Measurements from ENCODE around the gene AGAP1. TPM values are rescaled to one million over a fixed set of nuclear protein-coding genes. Genes with fewer than 3 reads are reported as not detected.

AGAP1 gene
- total RNA-seq, 1 experiment from 2014 or later = 25.8 TPM

DNA sequence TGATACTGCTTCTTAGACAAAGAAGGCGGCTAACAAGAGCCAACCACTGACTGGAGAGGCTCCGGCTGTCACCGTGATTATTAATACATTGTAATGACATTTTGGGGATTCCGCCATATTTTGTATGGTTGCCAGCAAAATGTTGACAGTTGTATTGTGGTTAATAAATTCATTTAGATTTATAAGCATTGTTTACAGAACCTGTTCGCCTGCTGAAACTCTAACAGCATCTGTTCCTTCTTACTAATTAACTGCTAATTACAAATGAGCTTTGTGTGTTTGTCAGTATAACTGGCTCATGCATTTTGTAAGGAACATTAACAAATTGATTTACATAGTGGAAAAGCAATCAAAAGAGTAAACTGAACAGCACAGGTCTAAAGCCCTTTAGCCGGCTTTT is 342.0 kb downstream of the AGAP1 start:
- no CpG with 5 or more reads among the region's 6 CpGs for WGBS (ENCODE audit: extremely low coverage, insufficient read length, low lambda C conversion rate)
- H3K4me3 Mint-ChIP-seq = no peak overlapping the region

More for the DNA sequence above, 342.0 kb downstream of the AGAP1 start:
- Mint-ChIP-seq H3K27me3 (ENCODE audit: low read depth) (no peaks in the 10 kb centered on the region), H3K27ac (no peak overlapping the region), H3K9me3 (no peaks in the 10 kb centered on the region), H3K36me3 (ENCODE audit: insufficient read depth in 1 of 3, low read depth in 3 of 3) (no peaks in the 10 kb centered on the region), H3K4me1 (peaks cover 11 to 20% of the 10 kb centered on the region in 2 experiments)
- no peak overlapping the region for H2AFZ ChIP-seq (ENCODE audit: low read length)
- H2AK5ac ChIP-seq (ENCODE audit: insufficient read length, low read length) = no peak overlapping the region
- H2BK5ac ChIP-seq (ENCODE audit: insufficient read length, low read length) = no peak overlapping the region
- H3K9ac ChIP-seq (ENCODE audit: extremely low read depth, insufficient read length, low read length) = no peak overlapping the region
- no peak overlapping the region for H2BK20ac ChIP-seq (ENCODE audit: low read depth, low read length, poor library complexity, severe bottlenecking)
- H3K4me1 ChIP-seq (ENCODE audit: insufficient read depth, low read length) = no peaks in the 10 kb centered on the region
- no peaks in the 10 kb centered on the region for H3K23me2 ChIP-seq (ENCODE audit: insufficient read length, low read depth, low read length, poor library complexity, severe bottlenecking)
- no peaks in the 10 kb centered on the region; the same call in 1 of the 2 replicates for H3K79me2 ChIP-seq (ENCODE audit: insufficient read depth, low read length)
- H3K23ac ChIP-seq (ENCODE audit: insufficient read length, low read depth, low read length) = no peak overlapping the region
- H3K4me2 ChIP-seq (ENCODE audit: insufficient read depth, insufficient read length, low read length) = no peak overlapping the region
- no peaks in the 10 kb centered on the region for H3K79me1 ChIP-seq (ENCODE audit: insufficient read depth, low read depth, low read length, poor library complexity, severe bottlenecking)
- no peak overlapping the region for H3T11ph ChIP-seq (ENCODE audit: low read length)
- H3K4ac ChIP-seq (ENCODE audit: low read depth, low read length) = no peak overlapping the region
- TF ChIP-seq, protein P1, sequence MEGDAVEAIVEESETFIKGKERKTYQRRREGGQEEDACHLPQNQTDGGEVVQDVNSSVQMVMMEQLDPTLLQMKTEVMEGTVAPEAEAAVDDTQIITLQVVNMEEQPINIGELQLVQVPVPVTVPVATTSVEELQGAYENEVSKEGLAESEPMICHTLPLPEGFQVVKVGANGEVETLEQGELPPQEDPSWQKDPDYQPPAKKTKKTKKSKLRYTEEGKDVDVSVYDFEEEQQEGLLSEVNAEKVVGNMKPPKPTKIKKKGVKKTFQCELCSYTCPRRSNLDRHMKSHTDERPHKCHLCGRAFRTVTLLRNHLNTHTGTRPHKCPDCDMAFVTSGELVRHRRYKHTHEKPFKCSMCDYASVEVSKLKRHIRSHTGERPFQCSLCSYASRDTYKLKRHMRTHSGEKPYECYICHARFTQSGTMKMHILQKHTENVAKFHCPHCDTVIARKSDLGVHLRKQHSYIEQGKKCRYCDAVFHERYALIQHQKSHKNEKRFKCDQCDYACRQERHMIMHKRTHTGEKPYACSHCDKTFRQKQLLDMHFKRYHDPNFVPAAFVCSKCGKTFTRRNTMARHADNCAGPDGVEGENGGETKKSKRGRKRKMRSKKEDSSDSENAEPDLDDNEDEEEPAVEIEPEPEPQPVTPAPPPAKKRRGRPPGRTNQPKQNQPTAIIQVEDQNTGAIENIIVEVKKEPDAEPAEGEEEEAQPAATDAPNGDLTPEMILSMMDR (conservative IDR thresholded peaks at IDR 0.05) = no peak
- H4K91ac ChIP-seq (ENCODE audit: insufficient read length, low read depth, low read length) = no peak overlapping the region
- no peak overlapping the region for H4K8ac ChIP-seq (replicated peaks; ENCODE audit: insufficient read length, low read depth, low read length)
- no peaks in the 10 kb centered on the region for H3K27me3 ChIP-seq (ENCODE audit: insufficient read depth, low read length)
- H2BK120ac ChIP-seq (ENCODE audit: low read depth, low read length, poor library complexity, severe bottlenecking) = no peak overlapping the region
- no peak overlapping the region for H3K56ac ChIP-seq (ENCODE audit: insufficient read length, low read depth, low read length)
- H3K27ac ChIP-seq (ENCODE audit: insufficient read length, low read depth, low read length) = no peak overlapping the region
- no peak overlapping the region for H2BK12ac ChIP-seq (ENCODE audit: insufficient read length, low read depth, low read length)
- no peak overlapping the region for H2BK15ac ChIP-seq (ENCODE audit: low read depth, low read length)
- no peaks in the 10 kb centered on the region for H4K20me1 ChIP-seq (ENCODE audit: control insufficient read depth, insufficient read depth, insufficient read length)
- H3K9me3 ChIP-seq (ENCODE audit: control insufficient read depth, low read depth, low read length) = no peaks in the 10 kb centered on the region
- no peak overlapping the region for H4K5ac ChIP-seq (ENCODE audit: insufficient read length, low read depth, low read length)
- no peak overlapping the region for H3K18ac ChIP-seq (ENCODE audit: insufficient read length, low read depth, low read length)
- H3K14ac ChIP-seq (ENCODE audit: insufficient read depth, low read length) = no peak overlapping the region
- no peak for DNase-seq

Measured in H9 (cell line).